ENCODE measurements around the gene ARMC6.
"Not testable (repeated sequence)": the region's sequence is repeated elsewhere in the genome, so short reads cannot be mapped to it uniquely, and the experiment has no call there.

ARMC6 gene

GRCh38 chr19:19023376-19023775 is 10.0 kb upstream of the ARMC6 start:
- not testable (repeated sequence) for DNase-seq

GRCh38 chr19:19025861-19026260 is 7.5 kb upstream of the ARMC6 start:
- no peak for DNase-seq

GRCh38 chr19:19026299-19026971 is 7.0 kb upstream of the ARMC6 start:
- DNase-seq = no peak

- no peak for DNase-seq
Observed at GRCh38 chr19:19027228-19027627, 6.2 kb upstream of the ARMC6 start.

GRCh38 chr19:19028526-19028925 is 4.9 kb upstream of the ARMC6 start:
- DNase-seq = no peak

GRCh38 chr19:19031891-19032290 is 1.5 kb upstream of the ARMC6 start:
- no peak for DNase-seq

- DNase-seq = peak; percentile 90 to 94
Observed at GRCh38 chr19:19032420-19033175, 805 bp upstream of the ARMC6 start.

GRCh38 chr19:19033176-19033425 is 302 bp upstream of the ARMC6 start:
- DNase-seq = no peak

GRCh38 chr19:19034204-19034624 is 811 bp downstream of the ARMC6 start:
- peak; percentile 80 to 82 for DNase-seq

- no peak for DNase-seq
Observed at GRCh38 chr19:19039901-19040300, 6.5 kb downstream of the ARMC6 start.

- no peak for DNase-seq
Observed at GRCh38 chr19:19040417-19040816, 7.0 kb downstream of the ARMC6 start.

- DNase-seq = no peak
Observed at GRCh38 chr19:19042732-19043280, 9.4 kb downstream of the ARMC6 start.

- no peak for DNase-seq
Observed at GRCh38 chr19:19043481-19043880, 10.1 kb downstream of the ARMC6 start.

GRCh38 chr19:19043881-19044280 is 10.5 kb downstream of the ARMC6 start:
- no peak for DNase-seq

- DNase-seq = no peak
Observed at GRCh38 chr19:19049406-19049805, 16.0 kb downstream of the ARMC6 start.

GRCh38 chr19:19050104-19050503 is 16.7 kb downstream of the ARMC6 start:
- DNase-seq = no peak

- DNase-seq = no peak
Observed at GRCh38 chr19:19050731-19051130, 17.3 kb downstream of the ARMC6 start.

GRCh38 chr19:19051478-19052213 is 18.2 kb downstream of the ARMC6 start:
- DNase-seq = no peak

- no peak for DNase-seq
Observed at GRCh38 chr19:19052921-19053320, 19.5 kb downstream of the ARMC6 start.

- DNase-seq = peak; percentile 60 to 69
Observed at GRCh38 chr19:19053508-19054314, 20.3 kb downstream of the ARMC6 start.

- no peak for DNase-seq
Observed at GRCh38 chr19:19054315-19054938, 21.0 kb downstream of the ARMC6 start.

- DNase-seq = no peak
Observed at GRCh38 chr19:19054939-19055440, 21.6 kb downstream of the ARMC6 start.

All from activated T-cell treated with anti-CD3 and anti-CD28 coated beads, Interleukin-2, amount 50 U/mL, for 48 hours (primary cell).